Endothelial cell of umbilical vein (primary cell): ENCODE results near the gene SLC7A4. TPM values are rescaled to one million over a fixed set of nuclear protein-coding genes. Genes with fewer than 3 reads are reported as not detected.

ENCODE experiments used
- BruUV-seq: library from RNA; stranded (reverse); fragments of 400-500 nt; replicated peaks from 2 replicates; lab custom pipeline; 2021; lab: Mats Ljungman, UMichigan
- CTCF ChIA-PET: fragments of 300-600, 350-600 bp; sonication (Branson Sonifier 250); formaldehyde crosslinking; loops from one replicate; lab custom pipeline; 2021; ENCODE audit warnings: antibody characterized with exemption, inconsistent platforms; lab: Charles Lee
- POLR2A ChIA-PET: fragments of 300-600, 350-600 bp; sonication (Branson Sonifier 250); formaldehyde crosslinking; loops from one replicate; lab custom pipeline; 2021; ENCODE audit warnings: antibody characterized with exemption, inconsistent platforms; lab: Charles Lee
- DNase-seq: peaks from one replicate; pipeline ENCODE4 v3.0.0-alpha.2; 2011; ENCODE audit warnings: low read depth, low spot score
- FAIRE-seq: peaks from 2 replicates; lab custom pipeline; 2011; peaks lifted over from hg19 to GRCh38; lab: Jason Lieb, UNC
- H2AFZ ChIP-seq: 2 replicates; pipeline ENCODE4 v1.6.0; 2012; ENCODE audit warnings: low read depth, low read length, control low read depth, inconsistent platforms
- H3K27ac ChIP-seq: 2 replicates; pipeline ENCODE4 v1.5.1; 2011; ENCODE audit warnings: low read depth, mild to moderate bottlenecking, control low read depth, low read length, moderate library complexity; ENCODE audit not compliant: insufficient read depth
- H3K27me3 ChIP-seq, 2 experiments: 2 replicates each; pipeline versions ENCODE4 v1.6.0 to v1.6.1; 2011; ENCODE audit warnings: low read length in 2 of 2, mixed read lengths in 1 of 2; ENCODE audit not compliant: control insufficient read depth in 2 of 2, insufficient read depth in 2 of 2
- H3K36me3 ChIP-seq, 2 experiments: 2 replicates in 1 of 2; 3 replicates in 1 of 2; pipeline ENCODE4 v1.5.1; 2011; ENCODE audit warnings: low read length in 2 of 2, mild to moderate bottlenecking in 1 of 2, moderate library complexity in 1 of 2; ENCODE audit not compliant: control insufficient read depth in 2 of 2, insufficient read depth in 2 of 2; ENCODE audit errors: extremely low read depth in 1 of 2
- H3K4me1 ChIP-seq: 3 replicates; pipeline ENCODE4 v1.5.1; 2011; ENCODE audit warnings: mild to moderate bottlenecking, low read length; ENCODE audit not compliant: control insufficient read depth, insufficient read depth; ENCODE audit errors: extremely low read depth
- H3K4me2 ChIP-seq: 2 replicates; pipeline ENCODE4 v1.6.1; 2011; ENCODE audit warnings: low read length, control low read depth, mixed read lengths; ENCODE audit not compliant: insufficient read depth
- H3K4me3 ChIP-seq, 3 experiments: fragments of 200-600 bp in 1 of 3; sonication (generic), shearing (Covaris generic) in 1 of 3; replicated peaks in 1 of 3; 2 replicates each; pipeline ENCODE4 v1.5.1; 2011 to 2016; ENCODE audit warnings: control low read depth in 3 of 3, low read length in 3 of 3, mild to moderate bottlenecking in 2 of 3, inconsistent platforms in 1 of 3, low read depth in 1 of 3, moderate library complexity in 1 of 3; ENCODE audit not compliant: insufficient read depth in 1 of 3
- H3K79me2 ChIP-seq: 2 replicates; pipeline ENCODE4 v1.6.0; 2012; ENCODE audit warnings: low read length, inconsistent platforms; ENCODE audit not compliant: control insufficient read depth, insufficient read depth
- H3K9ac ChIP-seq: replicated peaks from 2 replicates; pipeline ENCODE3; 2011; ENCODE audit warnings: low read length, control low read depth; ENCODE audit not compliant: insufficient read depth; ENCODE audit errors: extremely low read depth
- H3K9me1 ChIP-seq: replicated peaks from 3 replicates; pipeline ENCODE4 v1.6.0; 2011; ENCODE audit warnings: mild to moderate bottlenecking, low read length; ENCODE audit not compliant: control insufficient read depth, insufficient read depth; ENCODE audit errors: extremely low read depth
- H3K9me3 ChIP-seq: replicated peaks from 2 replicates; pipeline ENCODE4 v1.5.1; 2012; ENCODE audit warnings: low read length, inconsistent platforms; ENCODE audit not compliant: control insufficient read depth, insufficient read depth
- H4K20me1 ChIP-seq: replicated peaks from 2 replicates; pipeline ENCODE3; 2011; ENCODE audit warnings: mild to moderate bottlenecking, low read length; ENCODE audit not compliant: control insufficient read depth, insufficient read depth; ENCODE audit errors: extremely low read depth
- EZH2 ChIP-seq: IDR thresholded peaks from 2 replicates; pipeline ENCODE4 v1.6.1; 2012; ENCODE audit warnings: borderline replicate concordance, low read depth, mild to moderate bottlenecking, moderate library complexity, low read length, inconsistent platforms; ENCODE audit not compliant: severe bottlenecking
- FOS ChIP-seq: IDR thresholded peaks from 2 replicates; pipeline ENCODE4 v1.6.1; 2011; ENCODE audit warnings: mild to moderate bottlenecking, low read length, moderate library complexity, borderline replicate concordance; ENCODE audit not compliant: insufficient read depth
- GATA2 ChIP-seq: IDR thresholded peaks from 2 replicates; pipeline ENCODE4 v1.7.0; 2011; ENCODE audit warnings: low read depth, mild to moderate bottlenecking, moderate library complexity, mixed read lengths, low read length; ENCODE audit not compliant: insufficient read length, insufficient read depth
- JUN ChIP-seq: IDR thresholded peaks from 2 replicates; pipeline ENCODE4 v1.6.1; 2011; ENCODE audit warnings: borderline replicate concordance, low read depth; ENCODE audit not compliant: insufficient read length, insufficient read depth
- MYC ChIP-seq: IDR thresholded peaks from one replicate; pipeline ENCODE4 v1.6.1; 2011; ENCODE audit warnings: mild to moderate bottlenecking, low read depth, low read length
- POLR2A ChIP-seq: IDR thresholded peaks from 2 replicates; pipeline ENCODE4 v1.6.1; 2012; ENCODE audit warnings: low read depth, mild to moderate bottlenecking, control low read depth, low read length
- POLR2AphosphoS5 ChIP-seq: IDR thresholded peaks from 2 replicates; pipeline ENCODE4 v1.6.1; 2012; ENCODE audit warnings: low read depth, mild to moderate bottlenecking, control low read depth, low read length, moderate library complexity; ENCODE audit not compliant: insufficient read depth
- dilution Hi-C: fragments of 300-500 bp; cut with MboI; formaldehyde crosslinking; loops from one replicate; pipeline ENCODE4 v1.15.0; 2019; ENCODE audit warnings: low sequenced_read_pairs; ENCODE audit not compliant: extremely low pct_ligation_motif_present
- intact Hi-C: fragments of 100-400 bp; cut with micrococcal nuclease; formaldehyde crosslinking; loops from one replicate; pipeline ENCODE4 v1.10.0; 2022
- polyA plus RNA-seq, 4 experiments: library from polyadenylated mRNA; depleted of rRNA in 3 of 4; stranded (reverse) in 3 of 4; unstranded in 1 of 4; fragments of >200 nt; gene quantifications; 2 replicates each; pipeline versions ENCODE4 v1.2.1 to v1.2.3, GENCODE V29; 2011 to 2012; ENCODE audit warnings: missing spikeins in 1 of 4
- total RNA-seq: library from RNA; stranded (reverse); gene quantifications from 2 replicates; pipeline ENCODE4 v1.2.3, GENCODE V29; 2021
- TF ChIP-seq, protein P1 (sequence below): IDR thresholded peaks from 2 replicates; pipeline ENCODE4 v1.6.1; 2011; ENCODE audit not compliant: insufficient read depth, insufficient read length
- TF ChIP-seq, protein P2 (sequence below), 2 donors: IDR thresholded peaks; 1 replicate in 1 of 2; 2 replicates in 1 of 2; pipeline ENCODE4 v1.5.1; 2011; ENCODE audit warnings: low read length in 2 of 2, mild to moderate bottlenecking in 2 of 2, moderate library complexity in 2 of 2, control low read depth in 1 of 2, inconsistent platforms in 1 of 2, low read depth in 1 of 2; ENCODE audit not compliant: insufficient read depth in 1 of 2; ENCODE audit errors: extremely low read depth in 1 of 2

The SLC7A4 gene
- total and polyA plus RNA-seq, 2 donors (not counting 3 experiments of a cell fraction or from before 2014, with no cell fraction given): not detected

DNA sequence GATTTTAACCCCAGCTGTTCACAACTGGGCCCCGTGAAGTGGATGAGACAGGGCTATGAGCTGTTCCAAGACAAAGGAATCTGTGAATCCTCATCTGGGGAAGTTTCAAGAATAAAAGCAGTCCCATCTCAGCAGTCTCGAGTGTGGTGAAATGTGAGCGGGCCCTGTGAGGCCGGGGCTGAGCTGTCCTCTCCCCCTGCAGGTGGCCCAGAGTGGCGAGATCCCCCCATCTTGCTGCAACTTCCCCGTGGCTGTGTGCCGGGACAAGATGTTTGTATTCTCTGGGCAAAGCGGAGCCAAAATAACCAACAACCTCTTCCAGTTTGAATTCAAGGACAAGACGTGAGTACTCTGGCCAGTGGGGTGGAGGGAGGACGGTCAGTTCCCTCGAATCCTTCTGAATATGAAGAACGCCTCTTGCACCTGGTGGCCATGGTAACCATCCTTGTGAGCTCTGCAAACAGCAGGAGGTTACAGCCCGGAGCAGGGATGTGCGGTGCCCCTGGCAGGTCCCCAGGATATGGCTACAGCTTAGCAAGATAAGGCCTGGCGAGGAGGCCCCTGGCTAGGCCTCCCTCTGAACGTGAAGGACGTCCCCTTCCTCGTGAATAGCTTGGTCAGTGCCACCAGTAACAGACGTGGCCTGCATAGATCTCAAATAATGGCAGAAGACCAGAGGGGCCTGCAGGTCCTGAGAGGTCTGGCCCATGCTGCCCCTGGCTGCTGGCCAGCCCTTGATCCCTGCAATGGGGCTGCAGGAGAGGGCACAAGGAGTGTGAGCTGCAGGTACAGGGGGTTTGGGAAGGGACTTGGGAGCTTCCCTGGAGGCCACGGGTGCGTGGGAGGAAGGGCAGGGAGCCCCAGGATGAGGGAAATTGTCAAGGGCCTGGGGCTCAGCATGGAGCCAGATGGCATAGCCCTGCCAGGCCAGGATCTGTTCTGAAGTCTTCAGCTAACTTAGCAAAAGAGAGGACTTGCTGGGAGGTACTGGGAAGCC, 41.9 kb downstream of the SLC7A4 start:
- FAIRE-seq (no peak), DNase-seq (no peak)
- Histone ChIP-seq H4K20me1 (no peaks in the 10 kb centered on the region), H3K9me1 (no peaks in the 10 kb centered on the region), H3K36me3 (peaks cover 3 to 40% of the 10 kb centered on the region in 2 experiments), H3K9me3 (no peaks in the 10 kb centered on the region), H3K9ac (no peak overlapping the region), H3K27me3 (no peaks in the 10 kb centered on the region), H3K79me2 (no peaks in the 10 kb centered on the region), H2AFZ (no peak overlapping the region), H3K4me3 (no peak overlapping the region), H3K27ac (no peak overlapping the region), H3K4me1 (no peaks in the 10 kb centered on the region), H3K4me2 (no peak overlapping the region)
- BruUV-seq: no TSS peak
- CTCF ChIA-PET: interaction anchor here (0.7 to 1.8 kb wide), 2 partner anchors 9 to 105 kb away, joined by 3 to 7 read pairs; partner anchors contain the start of gene LZTR1
- dilution Hi-C loops (no loop called here), intact Hi-C loops (no loop called here)
- TF ChIP-seq EZH2 (no peak), FOS (no peak), MYC (no peak), JUN (no peak), POLR2A (no peak), GATA2 (no peak), POLR2AphosphoS5 (no peak)
- TF ChIP-seq, protein P1, sequence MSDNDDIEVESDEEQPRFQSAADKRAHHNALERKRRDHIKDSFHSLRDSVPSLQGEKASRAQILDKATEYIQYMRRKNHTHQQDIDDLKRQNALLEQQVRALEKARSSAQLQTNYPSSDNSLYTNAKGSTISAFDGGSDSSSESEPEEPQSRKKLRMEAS: no peak
- TF ChIP-seq, protein P2, sequence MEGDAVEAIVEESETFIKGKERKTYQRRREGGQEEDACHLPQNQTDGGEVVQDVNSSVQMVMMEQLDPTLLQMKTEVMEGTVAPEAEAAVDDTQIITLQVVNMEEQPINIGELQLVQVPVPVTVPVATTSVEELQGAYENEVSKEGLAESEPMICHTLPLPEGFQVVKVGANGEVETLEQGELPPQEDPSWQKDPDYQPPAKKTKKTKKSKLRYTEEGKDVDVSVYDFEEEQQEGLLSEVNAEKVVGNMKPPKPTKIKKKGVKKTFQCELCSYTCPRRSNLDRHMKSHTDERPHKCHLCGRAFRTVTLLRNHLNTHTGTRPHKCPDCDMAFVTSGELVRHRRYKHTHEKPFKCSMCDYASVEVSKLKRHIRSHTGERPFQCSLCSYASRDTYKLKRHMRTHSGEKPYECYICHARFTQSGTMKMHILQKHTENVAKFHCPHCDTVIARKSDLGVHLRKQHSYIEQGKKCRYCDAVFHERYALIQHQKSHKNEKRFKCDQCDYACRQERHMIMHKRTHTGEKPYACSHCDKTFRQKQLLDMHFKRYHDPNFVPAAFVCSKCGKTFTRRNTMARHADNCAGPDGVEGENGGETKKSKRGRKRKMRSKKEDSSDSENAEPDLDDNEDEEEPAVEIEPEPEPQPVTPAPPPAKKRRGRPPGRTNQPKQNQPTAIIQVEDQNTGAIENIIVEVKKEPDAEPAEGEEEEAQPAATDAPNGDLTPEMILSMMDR (IDR thresholded peaks at IDR 0.05; ENCODE audit: extremely low read depth in 1 of 2, insufficient read depth in 1 of 2, low read depth in 1 of 2, low read length in 2 of 2): no peak
- POLR2A ChIA-PET: no interaction called here
